ENCODE data around the gene PPM1F.
"Not testable (repeated sequence)": the region's sequence is repeated elsewhere in the genome, so short reads cannot be mapped to it uniquely, and the experiment has no call there.

Gene PPM1F

DNA sequence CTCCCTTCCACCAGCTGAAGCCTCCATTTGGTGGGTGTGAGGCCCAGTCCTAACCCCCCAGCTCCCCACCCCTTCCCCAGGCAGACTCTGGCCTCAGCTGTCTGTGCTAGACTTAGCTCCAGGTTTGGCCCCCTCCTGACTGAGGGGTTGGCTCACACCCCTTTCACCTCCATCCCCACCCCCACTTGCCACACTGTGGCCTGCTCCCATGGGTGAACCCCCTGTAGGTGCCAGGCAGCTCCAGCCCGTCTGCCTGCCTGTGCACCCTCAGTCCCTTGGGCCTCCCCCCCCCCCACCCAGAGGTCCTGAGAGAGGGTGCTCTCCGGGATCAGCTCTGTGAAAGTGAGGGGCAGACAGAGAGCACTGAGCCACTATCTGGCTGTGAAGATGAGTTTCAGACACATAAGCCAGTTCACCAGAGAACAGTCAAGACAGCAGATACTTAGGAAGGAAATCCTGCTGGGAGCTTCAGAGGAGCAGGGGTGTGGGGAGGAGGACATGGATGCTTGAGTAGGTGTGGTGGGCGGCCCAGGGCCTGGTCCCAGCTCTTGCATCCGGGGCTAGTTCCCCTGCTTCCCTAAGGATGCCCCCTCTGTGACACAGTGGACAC, 36.2 kb downstream of the PPM1F start:
- no peak for DNase-seq (ENCODE audit: low spot score)
- TF ChIP-seq, protein P1, sequence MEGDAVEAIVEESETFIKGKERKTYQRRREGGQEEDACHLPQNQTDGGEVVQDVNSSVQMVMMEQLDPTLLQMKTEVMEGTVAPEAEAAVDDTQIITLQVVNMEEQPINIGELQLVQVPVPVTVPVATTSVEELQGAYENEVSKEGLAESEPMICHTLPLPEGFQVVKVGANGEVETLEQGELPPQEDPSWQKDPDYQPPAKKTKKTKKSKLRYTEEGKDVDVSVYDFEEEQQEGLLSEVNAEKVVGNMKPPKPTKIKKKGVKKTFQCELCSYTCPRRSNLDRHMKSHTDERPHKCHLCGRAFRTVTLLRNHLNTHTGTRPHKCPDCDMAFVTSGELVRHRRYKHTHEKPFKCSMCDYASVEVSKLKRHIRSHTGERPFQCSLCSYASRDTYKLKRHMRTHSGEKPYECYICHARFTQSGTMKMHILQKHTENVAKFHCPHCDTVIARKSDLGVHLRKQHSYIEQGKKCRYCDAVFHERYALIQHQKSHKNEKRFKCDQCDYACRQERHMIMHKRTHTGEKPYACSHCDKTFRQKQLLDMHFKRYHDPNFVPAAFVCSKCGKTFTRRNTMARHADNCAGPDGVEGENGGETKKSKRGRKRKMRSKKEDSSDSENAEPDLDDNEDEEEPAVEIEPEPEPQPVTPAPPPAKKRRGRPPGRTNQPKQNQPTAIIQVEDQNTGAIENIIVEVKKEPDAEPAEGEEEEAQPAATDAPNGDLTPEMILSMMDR (IDR thresholded peaks at IDR 0.05; ENCODE audit: poor library complexity, severe bottlenecking), result no peak
- peaks cover 2% of the 10 kb centered on the region for H3K9me3 ChIP-seq (ENCODE audit: severe bottlenecking)
- H3K4me1 ChIP-seq (ENCODE audit: insufficient read depth, poor library complexity, severe bottlenecking), result no peaks in the 10 kb centered on the region
- no peaks in the 10 kb centered on the region for H3K27me3 ChIP-seq (ENCODE audit: insufficient read depth, poor library complexity, severe bottlenecking)
- no peak overlapping the region for H3K27ac ChIP-seq (ENCODE audit: poor library complexity, severe bottlenecking)
- H3K4me3 ChIP-seq (ENCODE audit: severe bottlenecking), result no peak overlapping the region
- H3K36me3 ChIP-seq (ENCODE audit: low read depth), result no peaks in the 10 kb centered on the region
- no peak for ATAC-seq (ENCODE audit: low read depth)

DNA sequence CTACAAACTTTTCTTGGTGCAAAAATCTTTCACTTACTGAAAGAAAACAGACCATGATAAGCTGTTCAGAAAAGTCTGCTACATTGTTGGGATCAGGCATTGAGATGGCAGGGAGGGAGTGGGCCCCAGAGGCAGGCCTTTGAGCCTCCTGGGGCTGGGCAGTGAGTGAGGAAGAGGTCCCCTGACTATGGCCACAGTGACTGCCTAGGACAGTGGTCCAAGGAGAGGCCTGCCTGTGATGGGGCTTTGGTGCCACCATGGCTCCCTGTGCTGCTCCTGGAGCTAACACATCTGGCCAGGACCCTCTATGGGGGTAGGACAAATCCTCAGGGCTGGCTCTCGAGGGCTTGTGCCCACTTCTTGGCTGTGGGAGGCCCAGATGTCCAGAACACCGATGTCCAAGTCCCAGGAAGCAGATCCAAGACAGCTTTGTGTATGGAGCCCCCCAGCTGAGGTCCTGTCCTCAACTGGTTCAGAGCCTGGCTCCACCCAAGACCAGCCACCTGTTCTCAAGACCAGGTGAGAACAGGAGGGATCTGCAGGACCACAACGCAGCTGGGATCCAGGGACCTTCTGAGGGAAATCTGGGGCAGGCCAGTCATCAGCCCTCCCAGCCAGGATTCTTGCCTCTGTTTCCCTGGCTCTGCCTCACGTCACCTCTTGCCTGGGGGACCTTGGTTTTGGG, 36.9 kb downstream of the PPM1F start:
- H3K9me3 ChIP-seq (ENCODE audit: severe bottlenecking), result peaks cover 2% of the 10 kb centered on the region
- no peak overlapping the region for H3K4me3 ChIP-seq (ENCODE audit: severe bottlenecking)
- no peaks in the 10 kb centered on the region for H3K4me1 ChIP-seq (ENCODE audit: insufficient read depth, poor library complexity, severe bottlenecking)
- no peak for DNase-seq (ENCODE audit: low spot score)
- TF ChIP-seq, protein P1 (IDR thresholded peaks at IDR 0.05; ENCODE audit: poor library complexity, severe bottlenecking), result no peak
- no peaks in the 10 kb centered on the region for H3K36me3 ChIP-seq (ENCODE audit: low read depth)
- H3K27ac ChIP-seq (ENCODE audit: poor library complexity, severe bottlenecking), result no peak overlapping the region
- no peak for ATAC-seq (ENCODE audit: low read depth)
- no peaks in the 10 kb centered on the region for H3K27me3 ChIP-seq (ENCODE audit: insufficient read depth, poor library complexity, severe bottlenecking)

DNA sequence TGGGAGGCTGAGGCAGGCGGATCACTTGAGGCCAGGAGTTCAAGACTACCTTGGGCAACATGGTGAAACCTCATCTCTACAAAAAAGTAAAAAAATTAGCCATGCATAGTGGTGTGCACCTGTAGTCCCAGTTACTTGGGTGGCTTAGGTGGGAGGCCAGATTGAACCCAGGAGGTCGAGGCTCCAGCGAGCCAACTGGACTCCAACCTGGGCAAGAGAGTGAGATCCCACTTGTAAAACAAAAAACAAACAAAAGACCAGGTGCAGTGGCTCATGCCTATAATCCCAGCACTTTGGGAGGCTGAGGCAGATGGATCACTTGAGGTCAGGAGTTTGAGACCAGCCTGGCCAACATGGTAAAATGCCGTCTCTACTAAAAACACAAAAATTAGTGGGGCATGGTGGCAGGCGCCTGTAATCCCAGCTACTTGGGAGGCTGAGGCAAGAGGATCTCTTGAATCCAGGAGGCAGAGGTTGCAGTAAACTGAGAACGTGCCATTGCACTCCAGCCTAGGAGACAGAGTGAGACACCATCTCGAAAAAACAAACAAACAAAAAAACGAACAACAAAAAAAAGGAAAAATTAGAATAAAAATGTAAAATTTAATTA, 38.5 kb downstream of the PPM1F start:
- H3K27me3 ChIP-seq (ENCODE audit: insufficient read depth, poor library complexity, severe bottlenecking); DNase-seq (ENCODE audit: low spot score); H3K27ac ChIP-seq (ENCODE audit: poor library complexity, severe bottlenecking); H3K9me3 ChIP-seq (ENCODE audit: severe bottlenecking); H3K4me1 ChIP-seq (ENCODE audit: insufficient read depth, poor library complexity, severe bottlenecking); H3K4me3 ChIP-seq (ENCODE audit: severe bottlenecking); ATAC-seq (ENCODE audit: low read depth); H3K36me3 ChIP-seq (ENCODE audit: low read depth): not testable (repeated sequence)

DNA sequence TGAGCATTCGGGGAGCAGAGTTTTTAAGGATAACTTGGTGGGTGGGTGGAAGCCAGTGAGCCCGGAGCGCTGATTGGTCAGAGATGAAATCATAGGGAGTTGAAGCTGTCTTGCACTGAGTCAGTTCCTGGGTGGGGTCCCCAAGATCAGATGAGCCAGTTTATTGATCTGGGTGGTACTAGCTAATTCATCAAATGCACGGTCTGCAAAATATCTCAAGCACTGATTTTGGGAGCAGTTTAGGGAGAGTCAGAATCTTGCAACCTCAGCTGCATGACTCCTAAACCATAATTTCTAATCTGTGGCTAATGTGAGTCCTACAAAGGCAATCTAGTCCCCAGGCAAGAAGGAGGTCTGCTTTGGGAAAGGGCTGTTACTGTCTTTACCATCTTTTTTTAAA, 42.3 kb downstream of the PPM1F start:
- H3K36me3 ChIP-seq (ENCODE audit: low read depth); ATAC-seq (ENCODE audit: low read depth); H3K27ac ChIP-seq (ENCODE audit: poor library complexity, severe bottlenecking); H3K4me1 ChIP-seq (ENCODE audit: insufficient read depth, poor library complexity, severe bottlenecking); H3K27me3 ChIP-seq (ENCODE audit: insufficient read depth, poor library complexity, severe bottlenecking); DNase-seq (ENCODE audit: low spot score); H3K9me3 ChIP-seq (ENCODE audit: severe bottlenecking); H3K4me3 ChIP-seq (ENCODE audit: severe bottlenecking): not testable (repeated sequence)

DNA sequence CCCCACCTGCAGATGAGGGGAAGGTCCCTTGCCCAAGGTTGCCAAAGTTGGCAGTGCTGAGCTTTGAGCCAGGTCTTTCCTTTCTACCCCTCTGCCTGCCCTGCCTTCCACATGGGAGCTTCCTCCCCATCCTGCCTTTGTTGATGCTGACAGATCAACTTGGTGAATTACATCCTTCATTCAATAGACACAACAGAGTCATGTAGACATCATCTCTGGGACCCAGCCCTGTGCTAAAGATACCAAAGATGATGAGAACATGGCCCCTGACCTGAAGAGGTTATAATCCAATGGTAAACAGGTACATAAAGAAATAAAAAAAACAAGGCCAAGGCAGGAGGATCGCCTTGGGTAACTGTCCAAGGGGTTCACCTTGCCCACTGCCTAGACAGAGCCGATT, 42.8 kb downstream of the PPM1F start:
- TF ChIP-seq, protein P1 (IDR thresholded peaks at IDR 0.05; ENCODE audit: poor library complexity, severe bottlenecking), result no peak
- ATAC-seq (ENCODE audit: low read depth) (no peak), DNase-seq (ENCODE audit: low spot score) (no peak)
- Histone ChIP-seq H3K27me3 (ENCODE audit: insufficient read depth, poor library complexity, severe bottlenecking) (no peaks in the 10 kb centered on the region), H3K9me3 (ENCODE audit: severe bottlenecking) (peaks cover 2% of the 10 kb centered on the region), H3K27ac (ENCODE audit: poor library complexity, severe bottlenecking) (no peak overlapping the region), H3K4me1 (ENCODE audit: insufficient read depth, poor library complexity, severe bottlenecking) (no peaks in the 10 kb centered on the region), H3K36me3 (ENCODE audit: low read depth) (no peaks in the 10 kb centered on the region), H3K4me3 (ENCODE audit: severe bottlenecking) (no peak overlapping the region)
